H9 (cell line): ENCODE results near the gene RASGRF1. TPM values are rescaled to one million over a fixed set of nuclear protein-coding genes. Genes with fewer than 3 reads are reported as not detected.

Source experiments
- DNase-seq: peaks from one replicate; pipeline ENCODE4 v3.0.0-alpha.2; 2017
- H2AFZ ChIP-seq: one replicate; pipeline ENCODE4 v1.6.1; 2013; ENCODE audit warnings: mild to moderate bottlenecking, low read length, control low read depth, moderate library complexity
- H2AK5ac ChIP-seq: 2 replicates; pipeline ENCODE4 v1.6.1; 2013; ENCODE audit warnings: low read length, control low read depth, mixed read lengths; ENCODE audit not compliant: insufficient read length
- H2BK120ac ChIP-seq: one replicate; pipeline ENCODE4 v1.6.1; 2013; ENCODE audit warnings: low read depth, mild to moderate bottlenecking, low read length, control low read depth, inconsistent platforms; ENCODE audit not compliant: poor library complexity, severe bottlenecking
- H2BK12ac ChIP-seq: 2 replicates; pipeline ENCODE4 v1.6.1; 2013; ENCODE audit warnings: low read length, control low read depth, mixed read lengths, low read depth; ENCODE audit not compliant: insufficient read length
- H2BK15ac ChIP-seq: 2 replicates; pipeline ENCODE4 v1.6.1; 2013; ENCODE audit warnings: low read depth, low read length, control low read depth
- H2BK20ac ChIP-seq: one replicate; pipeline ENCODE4 v1.6.1; 2013; ENCODE audit warnings: low read depth, mild to moderate bottlenecking, low read length, control low read depth, inconsistent platforms; ENCODE audit not compliant: poor library complexity, severe bottlenecking
- H2BK5ac ChIP-seq: 2 replicates; pipeline ENCODE4 v1.6.1; 2013; ENCODE audit warnings: low read length, control low read depth, mixed read lengths; ENCODE audit not compliant: insufficient read length
- H3K14ac ChIP-seq: 2 replicates; pipeline ENCODE4 v1.6.1; 2013; ENCODE audit warnings: low read length, control low read depth; ENCODE audit not compliant: insufficient read depth
- H3K18ac ChIP-seq: 2 replicates; pipeline ENCODE4 v1.6.1; 2013; ENCODE audit warnings: low read depth, mild to moderate bottlenecking, mixed read lengths, low read length, control low read depth; ENCODE audit not compliant: insufficient read length
- H3K23ac ChIP-seq: 2 replicates; pipeline ENCODE4 v1.6.1; 2013; ENCODE audit warnings: low read length, control low read depth, mixed read lengths, low read depth; ENCODE audit not compliant: insufficient read length
- H3K23me2 ChIP-seq: 2 replicates; pipeline ENCODE4 v1.6.1; 2013; ENCODE audit warnings: low read depth, mild to moderate bottlenecking, mixed read lengths, low read length, control low read depth; ENCODE audit not compliant: insufficient read length, poor library complexity, severe bottlenecking
- H3K27ac ChIP-seq: 2 replicates; pipeline ENCODE4 v1.5.1; 2013; ENCODE audit warnings: low read length, control low read depth, mixed read lengths, low read depth; ENCODE audit not compliant: insufficient read length
- H3K27me3 ChIP-seq: 2 replicates; pipeline ENCODE4 v1.6.1; 2013; ENCODE audit warnings: low read length, control low read depth, inconsistent platforms; ENCODE audit not compliant: insufficient read depth
- H3K4ac ChIP-seq: 2 replicates; pipeline ENCODE4 v1.6.1; 2013; ENCODE audit warnings: low read depth, mild to moderate bottlenecking, control low read depth, inconsistent platforms, low read length, moderate library complexity
- H3K4me1 ChIP-seq: 2 replicates; pipeline ENCODE4 v1.6.1; 2013; ENCODE audit warnings: low read length, control low read depth, inconsistent platforms; ENCODE audit not compliant: insufficient read depth
- H3K4me2 ChIP-seq: 2 replicates; pipeline ENCODE4 v1.6.1; 2013; ENCODE audit warnings: low read length, control low read depth, mixed read lengths; ENCODE audit not compliant: insufficient read length, insufficient read depth
- H3K56ac ChIP-seq: 2 replicates; pipeline ENCODE4 v1.6.1; 2013; ENCODE audit warnings: low read depth, mild to moderate bottlenecking, mixed read lengths, low read length, control low read depth; ENCODE audit not compliant: insufficient read length
- H3K79me1 ChIP-seq: 2 replicates; pipeline ENCODE4 v1.6.1; 2013; ENCODE audit warnings: low read depth, mild to moderate bottlenecking, moderate library complexity, low read length, control low read depth, inconsistent platforms; ENCODE audit not compliant: insufficient read depth, poor library complexity, severe bottlenecking
- H3K79me2 ChIP-seq: 2 replicates; pipeline ENCODE4 v1.6.1; 2013; ENCODE audit warnings: low read length, control low read depth, inconsistent platforms; ENCODE audit not compliant: insufficient read depth
- H3K9ac ChIP-seq: 2 replicates; pipeline ENCODE4 v1.6.1; 2013; ENCODE audit warnings: low read length, control low read depth, mixed read lengths; ENCODE audit not compliant: insufficient read length; ENCODE audit errors: extremely low read depth
- H3K9me3 ChIP-seq: one replicate; pipeline ENCODE4 v1.6.1; 2013; ENCODE audit warnings: low read depth, low read length, inconsistent platforms; ENCODE audit not compliant: control insufficient read depth
- H3T11ph ChIP-seq: one replicate; pipeline ENCODE4 v1.6.1; 2013; ENCODE audit warnings: mild to moderate bottlenecking, low read length, control low read depth, inconsistent platforms
- H4K20me1 ChIP-seq: one replicate; pipeline ENCODE4 v1.6.1; 2013; ENCODE audit not compliant: control insufficient read depth, insufficient read length, insufficient read depth
- H4K5ac ChIP-seq: 2 replicates; pipeline ENCODE4 v1.6.1; 2013; ENCODE audit warnings: low read depth, mild to moderate bottlenecking, mixed read lengths, low read length, control low read depth; ENCODE audit not compliant: insufficient read length
- H4K8ac ChIP-seq: replicated peaks from 2 replicates; pipeline ENCODE4 v1.6.1; 2013; ENCODE audit warnings: low read length, control low read depth, mixed read lengths, low read depth; ENCODE audit not compliant: insufficient read length
- H4K91ac ChIP-seq: 2 replicates; pipeline ENCODE4 v1.6.1; 2013; ENCODE audit warnings: low read depth, mild to moderate bottlenecking, moderate library complexity, mixed read lengths, low read length, control low read depth; ENCODE audit not compliant: insufficient read length
- H3K27ac Mint-ChIP-seq, 3 experiments: 2 replicates in 2 of 3; 3 replicates in 1 of 3; pipeline ENCODE4 v1.8.0; 2020 to 2021; ENCODE audit warnings: mixed read lengths in 3 of 3, mild to moderate bottlenecking in 1 of 3, moderate library complexity in 1 of 3
- H3K27me3 Mint-ChIP-seq: 2 replicates; pipeline ENCODE4 v1.8.0; 2021; ENCODE audit warnings: low read depth, mild to moderate bottlenecking, moderate library complexity, mixed read lengths
- H3K36me3 Mint-ChIP-seq, 3 experiments: 2 replicates in 2 of 3; 3 replicates in 1 of 3; pipeline ENCODE4 v1.8.0; 2020 to 2021; ENCODE audit warnings: low read depth in 3 of 3, mixed read lengths in 3 of 3; ENCODE audit not compliant: insufficient read depth in 1 of 3
- H3K4me1 Mint-ChIP-seq, 2 experiments: 2 replicates each; pipeline ENCODE4 v1.8.0; 2020; ENCODE audit warnings: mixed read lengths in 2 of 2
- H3K4me3 Mint-ChIP-seq, 2 experiments: 2 replicates in 1 of 2; 3 replicates in 1 of 2; pipeline ENCODE4 v1.8.0; 2020 to 2021; ENCODE audit warnings: mild to moderate bottlenecking in 2 of 2, mixed read lengths in 2 of 2, moderate library complexity in 1 of 2
- H3K9me3 Mint-ChIP-seq, 2 experiments: 2 replicates in 1 of 2; 3 replicates in 1 of 2; pipeline ENCODE4 v1.8.0; 2020; ENCODE audit warnings: mild to moderate bottlenecking in 2 of 2, mixed read lengths in 2 of 2, moderate library complexity in 1 of 2
- CTCF ChIP-seq: fragments of 200-600 bp; sonication (generic); conservative IDR thresholded peaks from 3 replicates; pipeline ENCODE4 v1.8.0; 2021; ENCODE audit warnings: antibody characterized with exemption, mild to moderate bottlenecking
- WGBS: extraction: QIAGEN DNeasy Blood & Tissue Kit; methylation state at CpG from one replicate; pipeline ENCODE4 v1.1.7; 2013; ENCODE audit warnings: missing lambda C conversion rate, low lambda C conversion rate, mixed read lengths; ENCODE audit not compliant: insufficient read length; ENCODE audit errors: extremely low coverage; 5-methylcytosine and 5-hydroxymethylcytosine counted together
- total RNA-seq: library from RNA; stranded (reverse); gene quantifications from 2 replicates; pipeline ENCODE4 v1.2.1, GENCODE V29; 2021

RASGRF1 gene
- total RNA-seq, 1 experiment from 2014 or later = 0.48 TPM

- no peak overlapping the region for H2BK20ac ChIP-seq
- H3K23me2 ChIP-seq = no peaks in the 10 kb centered on the region
- H3K79me1 ChIP-seq = no peaks in the 10 kb centered on the region
- TF ChIP-seq CTCF = no peak
- H2AFZ ChIP-seq = no peak overlapping the region
- peaks cover 3 to 20% of the 10 kb centered on the region in 2 experiments; a peak in 3 of 4 replicates for H3K4me1 Mint-ChIP-seq
- H3K79me2 ChIP-seq = no peaks in the 10 kb centered on the region
- H2BK12ac ChIP-seq = no peak overlapping the region
- no peak overlapping the region for H3K14ac ChIP-seq
- H3K56ac ChIP-seq = no peak overlapping the region
- no peak overlapping the region for H3K18ac ChIP-seq
- H4K5ac ChIP-seq = no peak overlapping the region
- H2BK15ac ChIP-seq = no peak overlapping the region
- no peak overlapping the region for H3K4ac ChIP-seq
- no peaks in the 10 kb centered on the region for H3K9me3 ChIP-seq
- no peak overlapping the region for H2AK5ac ChIP-seq
- WGBS = no CpG with 5 or more reads among the region's 4 CpGs
- H2BK5ac ChIP-seq = no peak overlapping the region
- no peaks in the 10 kb centered on the region for H3K27me3 ChIP-seq
- H3K9ac ChIP-seq = no peak overlapping the region
- H3K27ac Mint-ChIP-seq = no peak overlapping the region
- H2BK120ac ChIP-seq = no peak overlapping the region
- H3K27me3 Mint-ChIP-seq = peaks cover 29% of the 10 kb centered on the region
- H3T11ph ChIP-seq = no peak overlapping the region
- no peak overlapping the region for H3K4me2 ChIP-seq
- H3K36me3 Mint-ChIP-seq = no peaks in the 10 kb centered on the region; a peak in 1 of 7 replicates
- no peaks in the 10 kb centered on the region for H3K4me1 ChIP-seq
- no peaks in the 10 kb centered on the region for H4K20me1 ChIP-seq
- H4K91ac ChIP-seq = no peak overlapping the region
- no peak for DNase-seq
- H3K4me3 Mint-ChIP-seq = no peak overlapping the region
- H4K8ac ChIP-seq = no peak overlapping the region
- no peak overlapping the region for H3K27ac ChIP-seq
- H3K23ac ChIP-seq = no peak overlapping the region
- H3K9me3 Mint-ChIP-seq = no peaks in the 10 kb centered on the region
Observed at GRCh38 chr15:78977091-78977571, 113.4 kb downstream of the RASGRF1 start.
